CD4-positive, CD25-positive, alpha-beta regulatory T cell (primary cell): ENCODE data around the gene ZNF785. TPM values are rescaled to one million over a fixed set of nuclear protein-coding genes. Genes with fewer than 3 reads are reported as not detected.

ENCODE experiments used
- ATAC-seq, 2 donors: fragments of 150-1000 bp; cut with Tn5 transposase; one replicate each; pipeline ENCODE4 v1.10.0; 2021; ENCODE audit warnings: low read depth in 2 of 2, moderate number of reproducible peaks in 2 of 2, moderate library complexity in 1 of 2
- DNase-seq, 3 donors: peaks; one replicate each; pipeline versions ENCODE4 v3.0.0 to v3.0.0-alpha.2; 2012 to 2022; ENCODE audit warnings: mixed read lengths in 1 of 3
- H3K27ac ChIP-seq: one replicate; pipeline ENCODE4 v1.7.0; 2013; ENCODE audit warnings: mild to moderate bottlenecking, low read length; ENCODE audit not compliant: insufficient read depth, poor library complexity, severe bottlenecking
- H3K27me3 ChIP-seq: one replicate; pipeline ENCODE4 v1.7.0; 2013; ENCODE audit warnings: low read length; ENCODE audit not compliant: control insufficient read depth, insufficient read depth
- H3K36me3 ChIP-seq: one replicate; pipeline ENCODE4 v1.7.0; 2013; ENCODE audit warnings: mild to moderate bottlenecking, low read length, moderate library complexity; ENCODE audit not compliant: control insufficient read depth, insufficient read depth
- H3K4me1 ChIP-seq: 2 replicates; pipeline ENCODE4 v1.7.0; 2013; ENCODE audit warnings: mild to moderate bottlenecking, low read length; ENCODE audit not compliant: insufficient read depth, control insufficient read depth, poor library complexity, severe bottlenecking
- H3K4me3 ChIP-seq: one replicate; pipeline ENCODE4 v1.7.0; 2013; ENCODE audit warnings: low read depth, mild to moderate bottlenecking, low read length, moderate library complexity
- H3K9me3 ChIP-seq, 2 experiments: 1 replicate in 1 of 2; 2 replicates in 1 of 2; pipeline ENCODE4 v1.7.0; 2013; ENCODE audit warnings: low read length in 2 of 2, mild to moderate bottlenecking in 1 of 2, moderate library complexity in 1 of 2; ENCODE audit not compliant: control insufficient read depth in 2 of 2
- H3K27ac Mint-ChIP-seq, 3 donors: one replicate each; pipeline ENCODE4 v1.8.0; 2020 to 2022; ENCODE audit warnings: mild to moderate bottlenecking in 3 of 3, mixed read lengths in 3 of 3, moderate library complexity in 2 of 3
- H3K27me3 Mint-ChIP-seq: one replicate; pipeline ENCODE4 v1.8.0; 2022; ENCODE audit warnings: mild to moderate bottlenecking, mixed read lengths
- H3K36me3 Mint-ChIP-seq: one replicate; pipeline ENCODE4 v1.8.0; 2020; ENCODE audit warnings: mixed read lengths
- H3K4me1 Mint-ChIP-seq, 4 donors: one replicate each; pipeline ENCODE4 v1.8.0; 2020 to 2022; ENCODE audit warnings: mixed read lengths in 4 of 4, mild to moderate bottlenecking in 1 of 4
- H3K4me3 Mint-ChIP-seq, 4 donors: one replicate each; pipeline ENCODE4 v1.8.0; 2020 to 2022; ENCODE audit warnings: mild to moderate bottlenecking in 4 of 4, mixed read lengths in 4 of 4, moderate library complexity in 3 of 4
- H3K9me3 Mint-ChIP-seq, 7 donors: one replicate each; pipeline ENCODE4 v1.8.0; 2020 to 2022; ENCODE audit warnings: mixed read lengths in 7 of 7, mild to moderate bottlenecking in 3 of 7, moderate library complexity in 2 of 7
- polyA plus RNA-seq, 4 donors: library from polyadenylated mRNA; unstranded; fragments of 300-500 nt; fragmentation: Illumina TruSeq; gene quantifications; one replicate each; pipeline ENCODE4 v1.2.3, GENCODE V29; 2021
- total RNA-seq: library from RNA; stranded (reverse); gene quantifications from one replicate; pipeline ENCODE4 v1.2.3, GENCODE V29; 2022

ZNF785 gene
- total and polyA plus RNA-seq, 5 donors from 2014 or later: 1.4 to 9.3 (median 3.0) TPM

- Histone ChIP-seq H3K36me3 (no peaks in the 10 kb centered on the region), H3K9me3 (no peaks in the 10 kb centered on the region), H3K27ac (peak within 1 kb of the TSS; percentile 97), H3K4me1 (peaks cover 50% of the 10 kb centered on the region), H3K27me3 (no peaks in the 10 kb centered on the region), H3K4me3 (peak within 1 kb of the TSS; percentile 88)
- Mint-ChIP-seq H3K4me3 (peak within 1 kb of the TSS; percentile 93 to 99 (median 94)), H3K4me1 (peaks cover 17 to 48% (median 27%) of the 10 kb centered on the region in 4 donors), H3K36me3 (no peaks in the 10 kb centered on the region), H3K9me3 (no peaks in the 10 kb centered on the region), H3K27ac (peak within 1 kb of the TSS; percentile 95 to 99 (median 97)), H3K27me3 (no peaks in the 10 kb centered on the region)
- DNase-seq (peak; percentile 95 to 99 (median 97)), ATAC-seq (peak; percentile 82 to 83)
These were observed 13.8 kb downstream of the ZNF785 start, which contains the start of gene ZNF688 for GRCh38 chr16:30571445-30572322. ZNF688 (minus strand) TSS chr16:30571714; CDS start chr16:30571629, 85 bp downstream.

GRCh38 chr16:30570636-30571444, 14.7 kb downstream of the ZNF785 start:
- no peaks in the 10 kb centered on the region for H3K27me3 Mint-ChIP-seq
- H3K36me3 ChIP-seq: no peaks in the 10 kb centered on the region
- ATAC-seq (no peak), DNase-seq (no peak)
- no peaks in the 10 kb centered on the region for H3K36me3 Mint-ChIP-seq
- peaks cover 17 to 54% (median 31%) of the 10 kb centered on the region in 4 donors for H3K4me1 Mint-ChIP-seq
- H3K4me1 ChIP-seq: peaks cover 50% of the 10 kb centered on the region
- H3K27me3 ChIP-seq: no peaks in the 10 kb centered on the region
- peak overlapping the region; percentile 97 for H3K27ac ChIP-seq
- peak overlapping the region; percentile 70 for H3K4me3 ChIP-seq
- H3K9me3 Mint-ChIP-seq: no peaks in the 10 kb centered on the region
- H3K27ac Mint-ChIP-seq: peak overlapping the region; percentile 95 to 99 (median 96)
- H3K9me3 ChIP-seq: no peaks in the 10 kb centered on the region
- H3K4me3 Mint-ChIP-seq: peak overlapping the region; percentile 86 to 94 (median 90)

- Mint-ChIP-seq H3K27ac (peak overlapping the region; percentile 51 to 95 (median 91)), H3K4me1 (peaks cover 16 to 54% (median 32%) of the 10 kb centered on the region in 4 donors), H3K4me3 (peak overlapping the region; percentile 86 to 94 (median 88)), H3K9me3 (no peaks in the 10 kb centered on the region), H3K27me3 (no peaks in the 10 kb centered on the region), H3K36me3 (no peaks in the 10 kb centered on the region)
- Histone ChIP-seq H3K27ac (peak overlapping the region; percentile 95), H3K4me1 (peaks cover 50% of the 10 kb centered on the region), H3K27me3 (no peaks in the 10 kb centered on the region), H3K36me3 (no peaks in the 10 kb centered on the region), H3K9me3 (no peaks in the 10 kb centered on the region), H3K4me3 (peak overlapping the region; percentile 70)
- ATAC-seq (no peak), DNase-seq (no peak)
These were observed 15.5 kb downstream of the ZNF785 start for GRCh38 chr16:30569746-30570635.

GRCh38 chr16:30569281-30569680, 16.2 kb downstream of the ZNF785 start:
- no peak for ATAC-seq

GRCh38 chr16:30567991-30568638, 17.4 kb downstream of the ZNF785 start:
- Mint-ChIP-seq H3K36me3 (no peaks in the 10 kb centered on the region), H3K4me3 (peak overlapping the region; percentile 87 to 92 (median 90)), H3K9me3 (no peaks in the 10 kb centered on the region), H3K27ac (peak overlapping the region; percentile 96 to 99 (median 98)), H3K4me1 (peaks cover 13 to 51% (median 29%) of the 10 kb centered on the region in 4 donors), H3K27me3 (no peaks in the 10 kb centered on the region)
- Histone ChIP-seq H3K9me3 (no peaks in the 10 kb centered on the region), H3K36me3 (no peaks in the 10 kb centered on the region), H3K27me3 (no peaks in the 10 kb centered on the region), H3K4me3 (peak overlapping the region; percentile 66), H3K4me1 (peaks cover 50% of the 10 kb centered on the region), H3K27ac (peak overlapping the region; percentile 95)
- DNase-seq: peak; percentile 26 to 87 (median 80)
- ATAC-seq: peak; percentile 59 to 63

More at GRCh38 chr16:30569281-30569680, 16.2 kb downstream of the ZNF785 start:
- H3K4me1 Mint-ChIP-seq: peaks cover 13 to 54% (median 32%) of the 10 kb centered on the region in 4 donors
- H3K4me1 ChIP-seq: peaks cover 50% of the 10 kb centered on the region
- H3K27ac Mint-ChIP-seq: peak overlapping the region in 2 of 3 donors; percentile 25 to 92
- H3K4me3 Mint-ChIP-seq: peak overlapping the region in 3 of 4 donors; percentile 15 to 87 (median 16)
- H3K27me3 ChIP-seq: no peaks in the 10 kb centered on the region
- H3K9me3 ChIP-seq: no peaks in the 10 kb centered on the region
- no peak for DNase-seq
- no peaks in the 10 kb centered on the region for H3K27me3 Mint-ChIP-seq
- no peak overlapping the region for H3K4me3 ChIP-seq
- no peaks in the 10 kb centered on the region for H3K36me3 ChIP-seq
- peak overlapping the region; percentile 95 for H3K27ac ChIP-seq
- H3K9me3 Mint-ChIP-seq: no peaks in the 10 kb centered on the region
- H3K36me3 Mint-ChIP-seq: no peaks in the 10 kb centered on the region

- Histone ChIP-seq H3K9me3 (no peaks in the 10 kb centered on the region), H3K27ac (peak overlapping the region; percentile 95), H3K27me3 (no peaks in the 10 kb centered on the region), H3K36me3 (no peaks in the 10 kb centered on the region), H3K4me3 (peak overlapping the region; percentile 66), H3K4me1 (peaks cover 47% of the 10 kb centered on the region)
- H3K27me3 Mint-ChIP-seq: no peaks in the 10 kb centered on the region
- peaks cover 13 to 50% (median 27%) of the 10 kb centered on the region in 4 donors for H3K4me1 Mint-ChIP-seq
- H3K9me3 Mint-ChIP-seq: no peaks in the 10 kb centered on the region
- H3K36me3 Mint-ChIP-seq: no peaks in the 10 kb centered on the region
- DNase-seq (peak; percentile 51 to 64 (median 56)), ATAC-seq (peak in 1 of 2 donors; percentile 10)
- peak overlapping the region; percentile 25 to 92 (median 90) for H3K4me3 Mint-ChIP-seq
- peak overlapping the region; percentile 98 to 99 (median 98) for H3K27ac Mint-ChIP-seq
These were observed 18.1 kb downstream of the ZNF785 start for GRCh38 chr16:30567160-30567990.
